Gastroesophageal sphincter (tissue), 4 donors: ENCODE results near the gene TADA3. TPM values are rescaled to one million over a fixed set of nuclear protein-coding genes. Genes with fewer than 3 reads are reported as not detected.

Experiments
- ATAC-seq: fragments of 150-250 bp; one replicate; pipeline ENCODE4 v1.9.1; 2016; ENCODE audit warnings: mild to moderate bottlenecking, moderate library complexity
- H3K27ac ChIP-seq, 4 donors: fragments of 200-600 bp; sonication (generic) in 3 of 4; 1 replicate in 3 of 4; 2 replicates in 1 of 4; pipeline ENCODE4 v1.5.1; 2016 to 2019
- H3K27me3 ChIP-seq: fragments of 200-600 bp; sonication (generic); one replicate; pipeline ENCODE4 v1.5.1; 2019
- H3K36me3 ChIP-seq, 2 donors: fragments of 200-600 bp; sonication (generic); one replicate each; pipeline ENCODE4 v1.5.1; 2019; ENCODE audit warnings: control low read depth in 1 of 2
- H3K4me1 ChIP-seq, 3 donors: fragments of 200-600 bp; sonication (generic); 1 replicate in 2 of 3; 2 replicates in 1 of 3; pipeline ENCODE4 v1.5.1; 2016 to 2019; ENCODE audit warnings: control low read depth in 2 of 3
- H3K4me3 ChIP-seq, 2 donors: fragments of 200-600 bp; sonication (generic); one replicate each; pipeline ENCODE4 v1.5.1; 2019; ENCODE audit warnings: mild to moderate bottlenecking in 1 of 2, moderate library complexity in 1 of 2
- H3K9me3 ChIP-seq, 3 donors: fragments of 200-600 bp; sonication (generic); one replicate each; pipeline ENCODE4 v1.5.1; 2017 to 2019; ENCODE audit warnings: control low read depth in 2 of 3
- CTCF ChIP-seq, 4 experiments: fragments of 200-600 bp in 2 of 4; fragments of 450-650 bp in 2 of 4; sonication (generic) in 1 of 4; IDR thresholded peaks; one replicate each; pipeline ENCODE4 v1.5.1; 2017 to 2019; ENCODE audit warnings: antibody characterized with exemption in 4 of 4, mild to moderate bottlenecking in 2 of 4, moderate library complexity in 2 of 4
- EP300 ChIP-seq: sonication (generic); formaldehyde crosslinking; IDR thresholded peaks from one replicate; pipeline ENCODE4 v1.6.1; 2017; ENCODE audit warnings: antibody characterized with exemption, mild to moderate bottlenecking
- POLR2A ChIP-seq, 2 donors: fragments of 450-650 bp; IDR thresholded peaks; one replicate each; pipeline ENCODE4 v1.6.1; 2017; ENCODE audit warnings: antibody characterized with exemption in 2 of 2, mild to moderate bottlenecking in 2 of 2, moderate library complexity in 1 of 2
- POLR2AphosphoS5 ChIP-seq: sonication (generic); formaldehyde crosslinking; IDR thresholded peaks from one replicate; pipeline ENCODE4 v1.6.1; 2017; ENCODE audit warnings: antibody characterized with exemption
- WGBS, 2 donors: methylation state at CpG; one replicate each; pipeline ENCODE4 v1.1.5; 2018; ENCODE audit warnings: low coverage in 1 of 2; 5-methylcytosine and 5-hydroxymethylcytosine counted together
- total RNA-seq, 4 donors: library from RNA; depleted of rRNA; stranded (reverse); fragments of >200 nt; gene quantifications; one replicate each; pipeline ENCODE4 v1.1.0, GENCODE V29; 2016

Gene TADA3
- total RNA-seq, 4 donors from 2014 or later: 54.6 to 82.2 (median 66.0) TPM

- Histone ChIP-seq H3K4me3 (no peak overlapping the region), H3K27ac (no peak overlapping the region), H3K4me1 (peaks cover 0 to 14% (median 2%) of the 10 kb centered on the region in 3 donors), H3K9me3 (no peaks in the 10 kb centered on the region), H3K36me3 (peaks cover 0 to 95% of the 10 kb centered on the region in 2 donors), H3K27me3 (no peaks in the 10 kb centered on the region)
- no peak for ATAC-seq
- WGBS, 2 donors: 57 to 85% methylated on average over 1 to 6 of the region's 7 CpGs
- TF ChIP-seq POLR2AphosphoS5: no peak
- no peak for TF ChIP-seq EP300
- no peak for TF ChIP-seq CTCF (IDR thresholded peaks at IDR 0.05)
- no peak for TF ChIP-seq POLR2A (IDR thresholded peaks at IDR 0.05)
Observed at GRCh38 chr3:9786209-9786739, 6.0 kb downstream of the TADA3 start.

- H3K9me3 ChIP-seq: no peaks in the 10 kb centered on the region
- 74 to 78% methylated on average over 7 of the region's 7 CpGs for WGBS, 2 donors
- peaks cover 0 to 100% of the 10 kb centered on the region in 2 donors for H3K36me3 ChIP-seq
- no peak for TF ChIP-seq POLR2A (IDR thresholded peaks at IDR 0.05)
- no peak overlapping the region for H3K4me3 ChIP-seq
- no peaks in the 10 kb centered on the region for H3K27me3 ChIP-seq
- no peak for ATAC-seq
- H3K27ac ChIP-seq: no peak overlapping the region
- peaks cover 0 to 8% (median 0%) of the 10 kb centered on the region in 3 donors for H3K4me1 ChIP-seq
Observed at GRCh38 chr3:9785602-9786001, 6.7 kb downstream of the TADA3 start.

GRCh38 chr3:9784965-9785364, 7.3 kb downstream of the TADA3 start:
- Histone ChIP-seq H3K4me1 (peaks cover 0 to 1% (median 0%) of the 10 kb centered on the region in 3 donors), H3K4me3 (no peak overlapping the region), H3K9me3 (no peaks in the 10 kb centered on the region), H3K27ac (no peak overlapping the region), H3K36me3 (peaks cover 0 to 100% of the 10 kb centered on the region in 2 donors), H3K27me3 (no peaks in the 10 kb centered on the region)
- peak; percentile 13 for ATAC-seq
- 95% methylated on average over 4 of the region's 4 CpGs; no CpG with 5 or more reads in 1 of the 2 donors for WGBS, 2 donors
- TF ChIP-seq CTCF (IDR thresholded peaks at IDR 0.05): no peak
- TF ChIP-seq EP300: no peak
- TF ChIP-seq POLR2AphosphoS5: no peak
- TF ChIP-seq POLR2A (IDR thresholded peaks at IDR 0.05): no peak

GRCh38 chr3:9783954-9784353, 8.3 kb downstream of the TADA3 start:
- no peak for ATAC-seq
- Histone ChIP-seq H3K9me3 (no peaks in the 10 kb centered on the region), H3K27me3 (no peaks in the 10 kb centered on the region), H3K4me3 (no peak overlapping the region), H3K36me3 (peaks cover 0 to 100% of the 10 kb centered on the region in 2 donors), H3K4me1 (no peaks in the 10 kb centered on the region), H3K27ac (no peak overlapping the region)
- WGBS, 2 donors: 93 to 100% methylated on average over 3 to 5 of the region's 14 CpGs
- TF ChIP-seq POLR2A (IDR thresholded peaks at IDR 0.05) (no peak), POLR2AphosphoS5 (no peak), CTCF (IDR thresholded peaks at IDR 0.05) (no peak), EP300 (no peak)

DNA sequence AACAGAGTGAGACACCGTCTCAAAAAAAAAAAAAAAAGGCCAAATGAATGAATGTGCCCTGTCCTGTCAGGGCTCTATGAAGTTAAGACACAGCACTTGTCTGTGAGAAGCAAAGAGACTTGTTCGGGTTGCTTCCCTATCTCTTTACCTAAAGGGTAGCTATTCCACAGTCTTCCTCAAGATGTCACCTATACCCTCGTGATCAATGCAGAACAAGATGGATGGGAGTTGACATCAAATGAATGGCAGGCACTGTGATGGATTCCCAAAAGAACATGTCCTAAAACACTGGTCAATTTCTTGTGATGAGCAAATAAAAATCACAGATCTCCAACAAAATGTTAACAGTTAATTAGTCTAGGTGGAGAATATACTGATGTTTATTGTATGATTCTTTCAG, 9.5 kb downstream of the TADA3 start:
- no peaks in the 10 kb centered on the region for H3K9me3 ChIP-seq
- no peak overlapping the region for H3K27ac ChIP-seq
- peaks cover 0 to 89% of the 10 kb centered on the region in 2 donors for H3K36me3 ChIP-seq
- no peak for ATAC-seq
- no peaks in the 10 kb centered on the region for H3K27me3 ChIP-seq
- peaks cover 0 to 10% (median 0%) of the 10 kb centered on the region in 3 donors for H3K4me1 ChIP-seq
- H3K4me3 ChIP-seq: no peak overlapping the region
- 34 to 50% methylated on average over 2 to 3 of the region's 3 CpGs for WGBS, 2 donors
- TF ChIP-seq POLR2AphosphoS5: no peak
- no peak for TF ChIP-seq CTCF (IDR thresholded peaks at IDR 0.05)
- TF ChIP-seq EP300: no peak
- no peak for TF ChIP-seq POLR2A (IDR thresholded peaks at IDR 0.05)
